ENCODE results near the gene GPR141.

The GPR141 gene

DNA sequence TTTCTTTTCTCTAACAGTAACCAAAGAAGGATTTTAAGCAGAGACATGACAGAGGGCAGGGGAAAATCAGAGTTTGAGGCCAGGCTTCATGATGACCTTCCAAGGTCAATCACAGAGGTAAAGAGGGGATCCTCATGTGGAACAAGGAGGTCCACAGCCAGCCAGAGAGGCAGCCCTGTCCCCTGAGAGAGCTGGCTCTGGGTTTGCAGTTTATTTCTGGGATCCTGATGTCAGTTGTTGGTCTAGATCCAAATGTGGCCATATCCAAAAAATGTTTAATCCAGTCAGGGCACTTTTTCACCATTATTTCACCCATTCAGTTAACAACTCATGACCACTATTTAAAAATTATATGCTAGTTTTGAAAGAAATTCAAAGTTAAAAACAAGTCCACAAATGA is 45.6 kb downstream of the GPR141 start:
- H3K4me3 ChIP-seq (ENCODE audit: control insufficient read depth, low read depth, low read length): no peak overlapping the region
- no peak for TF ChIP-seq CTCF (conservative IDR thresholded peaks at IDR 0.05; ENCODE audit: control insufficient read depth, insufficient read depth, low read depth, low read length)
- DNase-seq (ENCODE audit: low read depth): no peak

DNA sequence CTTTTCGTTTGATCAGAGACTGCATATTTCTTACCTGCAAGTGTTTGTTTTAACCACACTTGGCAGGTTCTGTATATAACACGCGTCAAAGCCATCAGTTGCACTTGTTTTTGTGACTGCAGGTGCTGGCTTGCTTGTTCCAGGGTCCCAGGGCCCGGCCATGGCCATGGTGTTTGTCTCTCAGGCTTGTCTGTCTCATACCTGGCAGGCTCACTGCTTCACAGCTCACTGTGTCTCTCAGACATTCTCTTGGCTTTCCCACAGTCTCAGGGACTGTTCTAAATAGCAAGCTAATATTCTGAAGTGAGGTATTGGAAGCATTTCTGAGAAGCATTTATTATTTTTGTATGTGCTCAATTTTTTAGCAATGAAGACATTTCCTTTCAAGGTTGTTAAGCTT is 46.9 kb downstream of the GPR141 start:
- no peak for TF ChIP-seq CTCF (conservative IDR thresholded peaks at IDR 0.05; ENCODE audit: control insufficient read depth, insufficient read depth, low read depth, low read length)
- H3K4me3 ChIP-seq (ENCODE audit: control insufficient read depth, low read depth, low read length): no peak overlapping the region
- DNase-seq (ENCODE audit: low read depth): no peak

DNA sequence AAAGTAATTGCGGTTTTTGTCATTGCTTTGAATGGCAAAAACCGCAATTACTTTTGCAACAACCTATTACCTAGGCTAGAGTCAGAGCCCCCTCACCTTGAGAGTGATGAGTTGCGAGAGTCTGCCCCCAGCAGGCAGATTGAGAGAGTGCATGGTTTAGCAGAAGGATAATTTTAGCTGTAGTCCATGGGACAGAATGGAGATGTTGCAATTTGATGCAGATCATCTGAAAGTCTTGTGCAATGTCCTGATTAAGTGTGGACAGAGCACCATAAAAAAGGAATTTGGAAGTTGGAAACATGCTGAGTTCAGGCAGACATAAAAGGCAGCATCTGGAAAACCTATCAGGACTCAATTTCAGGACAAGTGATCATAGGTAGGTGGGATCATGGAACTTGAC is 48.7 kb downstream of the GPR141 start:
- H3K4me3 ChIP-seq (ENCODE audit: control insufficient read depth, low read depth, low read length): no peak overlapping the region
- TF ChIP-seq CTCF (conservative IDR thresholded peaks at IDR 0.05; ENCODE audit: control insufficient read depth, insufficient read depth, low read depth, low read length): no peak
- DNase-seq (ENCODE audit: low read depth): peak; percentile 46

DNA sequence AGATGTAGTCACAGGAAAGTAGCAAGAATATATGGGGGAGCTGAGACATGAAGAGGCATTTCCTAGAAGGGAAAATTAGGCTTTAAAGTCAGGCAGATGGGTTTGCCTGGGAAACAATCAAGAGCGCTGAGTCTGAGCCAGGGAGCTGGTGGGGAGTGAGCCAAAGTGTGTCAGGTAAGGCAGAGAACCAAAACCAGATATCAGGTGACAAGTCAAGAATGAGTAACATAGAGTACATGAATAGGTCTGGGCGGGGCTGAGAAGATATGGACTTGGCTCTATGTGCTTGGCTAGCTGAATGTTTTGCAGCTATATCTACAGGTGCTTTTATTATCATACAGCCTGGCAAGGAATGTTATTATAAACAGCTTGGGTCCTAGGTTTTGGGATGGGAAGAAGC is 49.3 kb downstream of the GPR141 start:
- TF ChIP-seq CTCF (conservative IDR thresholded peaks at IDR 0.05; ENCODE audit: control insufficient read depth, insufficient read depth, low read depth, low read length): no peak
- no peak for DNase-seq (ENCODE audit: low read depth)
- no peak overlapping the region for H3K4me3 ChIP-seq (ENCODE audit: control insufficient read depth, low read depth, low read length)

GRCh38 chr7:37735196-37735595 is 51.6 kb downstream of the GPR141 start:
- no peak overlapping the region for H3K4me3 ChIP-seq (ENCODE audit: control insufficient read depth, low read depth, low read length)
- no peak for TF ChIP-seq CTCF (conservative IDR thresholded peaks at IDR 0.05; ENCODE audit: control insufficient read depth, insufficient read depth, low read depth, low read length)
- DNase-seq (ENCODE audit: low read depth): no peak

- no peak for TF ChIP-seq CTCF (conservative IDR thresholded peaks at IDR 0.05; ENCODE audit: control insufficient read depth, insufficient read depth, low read depth, low read length)
- no peak overlapping the region for H3K4me3 ChIP-seq (ENCODE audit: control insufficient read depth, low read depth, low read length)
- no peak for DNase-seq (ENCODE audit: low read depth)
Measured at GRCh38 chr7:37738321-37738720, 54.8 kb downstream of the GPR141 start.

DNA sequence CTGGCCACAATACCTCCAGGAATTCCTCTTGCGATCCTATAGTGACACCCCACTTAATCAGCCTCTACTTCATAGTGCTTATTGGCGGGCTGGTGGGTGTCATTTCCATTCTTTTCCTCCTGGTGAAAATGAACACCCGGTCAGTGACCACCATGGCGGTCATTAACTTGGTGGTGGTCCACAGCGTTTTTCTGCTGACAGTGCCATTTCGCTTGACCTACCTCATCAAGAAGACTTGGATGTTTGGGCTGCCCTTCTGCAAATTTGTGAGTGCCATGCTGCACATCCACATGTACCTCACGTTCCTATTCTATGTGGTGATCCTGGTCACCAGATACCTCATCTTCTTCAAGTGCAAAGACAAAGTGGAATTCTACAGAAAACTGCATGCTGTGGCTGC is 56.8 kb downstream of the GPR141 start:
- no peak for DNase-seq (ENCODE audit: low read depth)
- TF ChIP-seq CTCF (conservative IDR thresholded peaks at IDR 0.05; ENCODE audit: control insufficient read depth, insufficient read depth, low read depth, low read length): no peak
- H3K4me3 ChIP-seq (ENCODE audit: control insufficient read depth, low read depth, low read length): no peak overlapping the region
